PC-3 (cell line): ENCODE data around the gene FAM13A. TPM values are rescaled to one million over a fixed set of nuclear protein-coding genes. Genes with fewer than 3 reads are reported as not detected.

Experiments
- ATAC-seq: fragments of 200-7000 bp; cut with Tn5 transposase; 2 replicates; pipeline ENCODE4 v1.9.1; 2020; ENCODE audit warnings: mild to moderate bottlenecking, moderate library complexity
- BruUV-seq: library from RNA; stranded (reverse); fragments of 400-500 nt; replicated peaks from 2 replicates; lab custom pipeline; 2021; lab: Mats Ljungman, UMichigan
- CTCF ChIA-PET: fragments of 300-600 bp; sonication (Branson Sonifier 250); formaldehyde crosslinking; loops from one replicate; lab custom pipeline; 2022; ENCODE audit warnings: antibody characterized with exemption; lab: Charles Lee
- POLR2A ChIA-PET: fragments of 300-600 bp; sonication (Branson Sonifier 250); formaldehyde crosslinking; loops from one replicate; lab custom pipeline; 2022; ENCODE audit warnings: antibody characterized with exemption; ENCODE audit not compliant: unreplicated experiment; lab: Charles Lee
- DNase-seq: peaks from one replicate; pipeline ENCODE4 v3.0.0-alpha.2; 2015
- H2AFZ ChIP-seq: fragments of 300-600 bp; sonication (generic); 2 replicates; pipeline ENCODE4 v1.6.0; 2016; ENCODE audit warnings: antibody characterized with exemption, low read length
- H3F3A ChIP-seq: fragments of 300-600 bp; sonication (generic); one replicate; pipeline ENCODE4 v1.6.0; 2017; ENCODE audit warnings: antibody characterized with exemption, low read length, control low read depth, mild to moderate bottlenecking; ENCODE audit not compliant: unreplicated experiment
- H3K27ac ChIP-seq: fragments of 300-600 bp; sonication (generic); 2 replicates; pipeline ENCODE4 v1.5.1; 2016; ENCODE audit warnings: mild to moderate bottlenecking, low read length
- H3K27me3 ChIP-seq: fragments of 300-600 bp; sonication (generic); 2 replicates; pipeline ENCODE4 v1.6.1; 2016; ENCODE audit warnings: low read length, mixed read lengths
- H3K36me3 ChIP-seq: fragments of 300-600 bp; sonication (generic); 2 replicates; pipeline ENCODE4 v1.6.1; 2016; ENCODE audit warnings: low read depth, mixed run types, low read length, mixed read lengths
- H3K4me1 ChIP-seq: fragments of 300-600 bp; sonication (generic); 2 replicates; pipeline ENCODE4 v1.5.1; 2016; ENCODE audit warnings: low read length; ENCODE audit not compliant: insufficient read depth
- H3K4me2 ChIP-seq: fragments of 300-600 bp; sonication (generic); 2 replicates; pipeline ENCODE4 v1.6.0; 2016; ENCODE audit warnings: low read length
- H3K4me3 ChIP-seq: fragments of 300-600 bp; sonication (generic); 2 replicates; pipeline ENCODE4 v1.5.1; 2016; ENCODE audit warnings: mild to moderate bottlenecking, low read length, mixed read lengths
- H3K79me2 ChIP-seq: fragments of 300-600 bp; sonication (generic); 2 replicates; pipeline ENCODE4 v1.6.1; 2017; ENCODE audit warnings: low read length, mixed read lengths
- H3K9ac ChIP-seq: fragments of 300-600 bp; sonication (generic); 2 replicates; pipeline ENCODE4 v1.6.0; 2016; ENCODE audit warnings: mild to moderate bottlenecking, low read length
- H3K9me2 ChIP-seq: fragments of 300-600 bp; sonication (generic); replicated peaks from 2 replicates; pipeline ENCODE4 v1.6.1; 2016; ENCODE audit warnings: mixed run types, low read length, mixed read lengths
- H3K9me3 ChIP-seq: fragments of 300-600 bp; sonication (generic); 2 replicates; pipeline ENCODE4 v1.6.1; 2016; ENCODE audit warnings: low read length, mixed read lengths
- H4K20me1 ChIP-seq: fragments of 300-600 bp; sonication (generic); 2 replicates; pipeline ENCODE4 v1.6.1; 2016; ENCODE audit warnings: low read length, mixed read lengths
- EZH2 ChIP-seq: fragments of 300-600 bp; sonication (generic); IDR thresholded peaks from one replicate; pipeline ENCODE4 v1.6.1; 2017; ENCODE audit warnings: antibody characterized with exemption, mild to moderate bottlenecking, low read length; ENCODE audit not compliant: unreplicated experiment
- EZH2phosphoT487 ChIP-seq: fragments of 300-600 bp; sonication (generic); IDR thresholded peaks from 2 replicates; pipeline ENCODE4 v1.6.1; 2018; ENCODE audit warnings: mild to moderate bottlenecking, antibody characterized with exemption, low read length, borderline replicate concordance
- intact Hi-C: fragments of 100-400 bp; cut with micrococcal nuclease; formaldehyde crosslinking; loops from 2 replicates; pipeline ENCODE4 v1.9.0; 2023
- total RNA-seq: library from RNA; depleted of rRNA; stranded (reverse); fragments of >200 nt; gene quantifications from 2 replicates; pipeline ENCODE4 v1.2.3, GENCODE V29; 2014
- TF ChIP-seq, protein P1 (sequence below): fragments of 300-600 bp; sonication (generic); conservative IDR thresholded peaks from 2 replicates; pipeline ENCODE4 v1.5.1; 2017; ENCODE audit warnings: antibody characterized with exemption, low read depth, mild to moderate bottlenecking, low read length

FAM13A gene
- total RNA-seq, 1 experiment from 2014 or later: 8.6 TPM

DNA sequence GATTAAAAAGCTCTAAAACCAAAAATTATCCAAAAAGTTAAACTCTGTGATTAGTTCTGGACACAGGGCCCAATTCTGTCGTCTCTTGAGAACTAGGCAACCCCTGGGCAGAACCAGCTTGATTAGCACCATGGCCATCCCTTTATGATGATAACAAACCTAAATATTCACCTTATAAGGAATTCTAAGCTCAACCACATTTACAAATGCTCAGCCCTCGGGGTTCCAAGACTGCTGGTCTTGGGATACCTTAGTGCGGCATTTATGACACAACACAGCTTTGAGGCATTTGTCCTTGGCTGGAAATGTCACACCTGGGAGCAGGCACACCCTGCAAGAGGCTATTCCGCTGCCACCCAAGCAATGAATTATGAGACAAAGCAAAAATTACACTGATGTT lies 331.8 kb downstream of the FAM13A start:
- Histone ChIP-seq H3K79me2 (no peaks in the 10 kb centered on the region), H3K9ac (no peak overlapping the region), H3F3A (no peaks in the 10 kb centered on the region), H3K4me1 (0 out of 2 replicates have a peak, but pooled peaks cover 6% of the 10 kb centered on the region), H4K20me1 (no peaks in the 10 kb centered on the region), H2AFZ (no peak overlapping the region), H3K4me2 (no peak overlapping the region), H3K9me2 (no peaks in the 10 kb centered on the region), H3K27ac (no peak overlapping the region), H3K4me3 (no peak overlapping the region), H3K36me3 (no peaks in the 10 kb centered on the region), H3K9me3 (no peaks in the 10 kb centered on the region), H3K27me3 (no peaks in the 10 kb centered on the region)
- DNase-seq (no peak), ATAC-seq (no peak)
- ChIA-PET CTCF (no interaction called here), POLR2A (interaction anchor here (0.7 kb wide), 1 partner anchor 219 kb away, joined by 3 read pairs; no protein-coding TSS in a partner anchor)
- intact Hi-C loops: no loop called here
- TF ChIP-seq, protein P1, sequence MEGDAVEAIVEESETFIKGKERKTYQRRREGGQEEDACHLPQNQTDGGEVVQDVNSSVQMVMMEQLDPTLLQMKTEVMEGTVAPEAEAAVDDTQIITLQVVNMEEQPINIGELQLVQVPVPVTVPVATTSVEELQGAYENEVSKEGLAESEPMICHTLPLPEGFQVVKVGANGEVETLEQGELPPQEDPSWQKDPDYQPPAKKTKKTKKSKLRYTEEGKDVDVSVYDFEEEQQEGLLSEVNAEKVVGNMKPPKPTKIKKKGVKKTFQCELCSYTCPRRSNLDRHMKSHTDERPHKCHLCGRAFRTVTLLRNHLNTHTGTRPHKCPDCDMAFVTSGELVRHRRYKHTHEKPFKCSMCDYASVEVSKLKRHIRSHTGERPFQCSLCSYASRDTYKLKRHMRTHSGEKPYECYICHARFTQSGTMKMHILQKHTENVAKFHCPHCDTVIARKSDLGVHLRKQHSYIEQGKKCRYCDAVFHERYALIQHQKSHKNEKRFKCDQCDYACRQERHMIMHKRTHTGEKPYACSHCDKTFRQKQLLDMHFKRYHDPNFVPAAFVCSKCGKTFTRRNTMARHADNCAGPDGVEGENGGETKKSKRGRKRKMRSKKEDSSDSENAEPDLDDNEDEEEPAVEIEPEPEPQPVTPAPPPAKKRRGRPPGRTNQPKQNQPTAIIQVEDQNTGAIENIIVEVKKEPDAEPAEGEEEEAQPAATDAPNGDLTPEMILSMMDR: no peak
- TF ChIP-seq EZH2: no peak
- TF ChIP-seq EZH2phosphoT487: no peak
- no TSS peak for BruUV-seq

DNA sequence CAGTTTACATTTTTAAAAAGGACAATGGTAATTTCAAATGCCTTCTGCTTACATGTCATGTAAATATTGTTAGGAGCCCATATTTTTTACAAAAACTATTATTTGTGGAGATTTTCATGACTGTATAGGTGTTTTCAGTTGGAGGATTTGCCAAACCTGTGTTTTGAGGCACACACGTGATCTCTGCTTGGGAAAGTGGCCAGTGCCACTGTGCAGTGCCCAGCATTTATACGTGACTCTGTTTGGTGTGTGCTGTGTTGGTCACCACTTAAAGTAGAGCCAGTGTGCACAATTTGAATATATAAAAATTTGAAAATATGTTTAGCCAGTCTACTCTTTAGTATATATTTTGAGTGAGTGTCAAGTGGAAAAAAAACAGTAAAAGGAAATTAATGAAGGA lies 332.6 kb downstream of the FAM13A start:
- no peak overlapping the region for H3K9ac ChIP-seq
- no peaks in the 10 kb centered on the region for H4K20me1 ChIP-seq
- ChIA-PET CTCF (no interaction called here), POLR2A (interaction anchor here (0.7 kb wide), 1 partner anchor 219 kb away, joined by 3 read pairs; no protein-coding TSS in a partner anchor)
- H3K27ac ChIP-seq: no peak overlapping the region
- DNase-seq (no peak), ATAC-seq (no peak)
- no peaks in the 10 kb centered on the region for H3K36me3 ChIP-seq
- no peaks in the 10 kb centered on the region for H3F3A ChIP-seq
- no peaks in the 10 kb centered on the region for H3K27me3 ChIP-seq
- H3K9me3 ChIP-seq: no peaks in the 10 kb centered on the region
- no peaks in the 10 kb centered on the region for H3K79me2 ChIP-seq
- intact Hi-C loops: no loop called here
- no peak overlapping the region for H3K4me2 ChIP-seq
- H2AFZ ChIP-seq: no peak overlapping the region
- H3K4me1 ChIP-seq: 0 out of 2 replicates have a peak, but pooled peaks cover 6% of the 10 kb centered on the region
- TF ChIP-seq, protein P1: no peak
- TF ChIP-seq EZH2phosphoT487 (no peak), EZH2 (no peak)
- no peaks in the 10 kb centered on the region for H3K9me2 ChIP-seq
- no peak overlapping the region for H3K4me3 ChIP-seq
- no TSS peak for BruUV-seq

- DNase-seq (no peak), ATAC-seq (no peak)
- Histone ChIP-seq H3K36me3 (0 out of 2 replicates have a peak, but pooled peaks cover 2% of the 10 kb centered on the region), H3K4me3 (no peak overlapping the region), H3K27me3 (no peaks in the 10 kb centered on the region), H2AFZ (no peak overlapping the region), H3K4me1 (0 out of 2 replicates have a peak, but pooled peaks cover 6% of the 10 kb centered on the region), H3K9me2 (no peaks in the 10 kb centered on the region), H3K4me2 (no peak overlapping the region), H3K27ac (no peak overlapping the region), H3F3A (no peaks in the 10 kb centered on the region), H3K9ac (no peak overlapping the region), H4K20me1 (no peaks in the 10 kb centered on the region), H3K9me3 (no peaks in the 10 kb centered on the region), H3K79me2 (no peaks in the 10 kb centered on the region)
- BruUV-seq: no TSS peak
- ChIA-PET POLR2A (no interaction called here), CTCF (no interaction called here)
- intact Hi-C loops: no loop called here
- TF ChIP-seq EZH2phosphoT487 (no peak), EZH2 (no peak)
- TF ChIP-seq, protein P1: no peak
Measured at GRCh38 chr4:88722828-88723227, 334.2 kb downstream of the FAM13A start.
